NCI-H524 (cell line): ENCODE data around the gene KIAA2012.

Experiments
- DNase-seq, 2 experiments: peaks; one replicate each; lab custom pipeline; 2025; lab: John Stamatoyannopoulos, UW

KIAA2012 gene

DNA sequence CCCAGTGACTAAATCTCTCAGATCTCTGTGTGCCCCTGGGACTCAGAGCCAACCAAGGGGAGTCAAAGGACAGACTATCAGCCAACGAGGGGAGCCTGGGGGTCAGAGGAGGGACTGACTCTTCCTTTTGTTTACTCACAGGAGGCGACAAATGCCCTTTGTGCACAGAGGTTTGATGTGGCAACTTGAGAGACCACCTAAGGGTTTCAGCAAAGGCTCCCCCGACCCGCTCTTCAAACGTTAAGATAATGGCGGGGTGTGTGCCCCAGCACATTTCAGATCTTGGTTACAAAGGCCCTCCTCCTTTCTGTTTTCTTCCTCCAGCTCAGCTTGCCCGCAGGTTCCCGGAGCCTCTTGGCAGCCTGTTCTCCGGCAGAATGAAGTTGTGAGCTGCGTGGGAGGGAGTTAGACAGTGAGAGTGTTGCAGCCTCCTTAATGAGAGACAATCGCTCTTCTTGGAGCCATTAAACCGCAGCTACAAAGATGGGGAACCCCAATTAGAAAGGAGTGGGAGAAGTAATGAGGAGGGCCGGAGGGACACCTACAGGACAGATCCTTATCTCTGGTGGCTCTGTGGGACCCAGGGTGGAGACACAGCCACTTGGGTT, 76.2 kb downstream of the KIAA2012 start:
- DNase-seq, result no peak

DNA sequence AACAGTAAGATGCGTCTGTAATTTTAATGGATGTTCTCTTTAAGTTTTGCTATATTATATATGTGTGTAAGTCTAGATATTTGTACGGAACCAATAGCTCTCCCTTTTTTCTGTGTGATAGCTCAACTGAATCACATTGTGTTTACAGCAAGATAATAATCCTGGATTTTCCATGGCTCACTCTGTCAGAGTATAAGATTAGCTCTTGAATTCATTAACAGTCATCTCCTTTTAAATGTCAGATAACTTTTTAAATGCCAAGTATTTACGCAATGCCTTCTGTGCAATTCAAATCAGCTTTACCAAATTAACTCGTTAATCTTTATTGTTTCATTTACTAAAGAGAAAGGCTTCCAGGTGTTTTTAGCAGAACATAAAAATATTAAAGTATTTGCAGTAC, 76.9 kb downstream of the KIAA2012 start:
- no peak for DNase-seq

DNA sequence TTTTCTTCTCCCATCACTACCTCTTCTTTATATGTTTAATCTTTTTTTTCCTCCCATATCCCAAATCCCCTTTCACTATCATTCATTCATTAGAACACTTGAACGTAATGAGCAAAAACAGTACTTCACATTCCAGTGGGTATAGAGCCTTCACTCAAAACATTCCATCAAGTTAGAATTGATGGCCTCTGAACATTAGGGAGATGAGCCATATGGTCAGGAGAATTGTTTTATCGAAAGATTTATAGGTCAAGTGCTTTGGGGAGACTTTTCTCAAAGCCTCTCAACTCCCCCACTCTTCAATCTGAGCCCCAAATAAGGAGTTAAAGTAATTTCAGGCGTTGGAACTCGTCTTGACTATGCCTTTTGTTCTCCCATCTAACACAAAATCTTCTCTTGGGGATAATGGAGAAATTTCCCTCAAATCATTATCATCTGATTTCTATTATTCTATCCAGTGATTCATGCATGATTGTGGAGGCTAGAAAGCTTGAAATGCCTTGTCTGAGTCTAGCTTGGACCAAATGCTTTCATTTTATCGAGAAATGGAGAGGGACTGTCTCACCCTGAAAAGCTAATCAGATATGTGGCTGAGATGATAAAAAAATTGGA, 79.2 kb downstream of the KIAA2012 start:
- no peak for DNase-seq

DNA sequence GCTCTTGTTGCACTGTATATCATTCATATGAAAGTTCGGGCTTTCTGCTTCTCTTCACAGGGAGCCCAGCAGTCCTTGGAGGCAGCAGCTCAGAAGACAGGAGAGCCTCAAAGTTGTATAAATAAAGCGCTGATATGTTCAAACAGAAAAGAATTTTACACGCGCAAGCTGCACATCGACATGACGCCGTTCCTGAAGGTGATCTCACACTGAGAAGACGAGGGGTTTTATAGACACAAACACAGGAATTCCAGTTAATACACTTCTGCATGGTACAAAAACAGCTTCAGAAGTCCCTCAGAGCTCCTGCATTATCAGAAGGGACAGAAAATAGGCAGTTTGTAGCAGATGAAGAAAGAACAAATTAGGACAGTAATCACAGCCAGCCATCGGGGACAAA, 81.6 kb downstream of the KIAA2012 start:
- no peak for DNase-seq

- no peak for DNase-seq
These were observed 84.3 kb downstream of the KIAA2012 start for GRCh38 chr2:202157211-202157990.

- peak; percentile 9 to 35 for DNase-seq
These were observed 85.7 kb downstream of the KIAA2012 start for GRCh38 chr2:202158796-202159195.

- no peak for DNase-seq
These were observed 88.2 kb downstream of the KIAA2012 start for GRCh38 chr2:202161151-202161835.

- no peak for DNase-seq
These were observed 91.4 kb downstream of the KIAA2012 start for GRCh38 chr2:202164411-202164810.

- DNase-seq, result no peak
These were observed 92.2 kb downstream of the KIAA2012 start for GRCh38 chr2:202165208-202165607.

DNA sequence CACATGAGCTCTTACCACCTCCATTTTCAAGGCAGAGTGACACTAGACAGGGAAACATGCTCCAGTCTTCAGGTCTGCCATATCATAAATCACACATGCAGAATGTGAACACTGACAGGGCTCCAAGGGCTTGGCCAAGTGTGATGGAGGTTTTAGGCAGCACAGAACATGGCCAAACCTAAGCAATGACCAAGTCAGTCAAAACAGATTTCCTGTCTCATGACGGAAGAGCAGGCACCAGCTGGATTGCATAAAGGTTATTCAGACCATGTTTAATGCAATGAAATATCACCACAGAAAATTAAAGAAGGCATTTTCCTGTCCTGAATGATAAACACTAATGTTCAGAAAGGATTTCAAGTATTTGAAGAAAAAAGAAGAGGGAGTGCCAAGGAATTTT, 92.9 kb downstream of the KIAA2012 start:
- no peak for DNase-seq

DNA sequence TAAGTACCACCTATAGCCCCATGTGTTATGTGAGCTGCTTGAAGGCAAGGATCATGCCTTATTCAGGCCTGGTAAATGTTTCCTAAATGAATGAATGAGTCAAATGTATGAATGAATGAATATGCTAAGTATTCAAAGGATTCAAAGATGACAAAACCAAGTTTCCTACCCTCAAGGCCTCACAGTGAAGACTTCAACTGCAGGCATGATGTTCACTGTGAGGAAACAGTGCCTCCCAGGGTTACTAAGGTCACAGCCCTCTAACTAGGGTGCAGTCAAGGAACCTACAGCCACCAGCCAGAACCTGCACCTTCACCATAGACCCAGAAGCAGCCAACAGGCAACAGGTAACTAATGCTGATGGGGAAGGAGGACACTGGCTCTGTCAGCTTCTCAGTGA, 96.1 kb downstream of the KIAA2012 start:
- no peak for DNase-seq

DNA sequence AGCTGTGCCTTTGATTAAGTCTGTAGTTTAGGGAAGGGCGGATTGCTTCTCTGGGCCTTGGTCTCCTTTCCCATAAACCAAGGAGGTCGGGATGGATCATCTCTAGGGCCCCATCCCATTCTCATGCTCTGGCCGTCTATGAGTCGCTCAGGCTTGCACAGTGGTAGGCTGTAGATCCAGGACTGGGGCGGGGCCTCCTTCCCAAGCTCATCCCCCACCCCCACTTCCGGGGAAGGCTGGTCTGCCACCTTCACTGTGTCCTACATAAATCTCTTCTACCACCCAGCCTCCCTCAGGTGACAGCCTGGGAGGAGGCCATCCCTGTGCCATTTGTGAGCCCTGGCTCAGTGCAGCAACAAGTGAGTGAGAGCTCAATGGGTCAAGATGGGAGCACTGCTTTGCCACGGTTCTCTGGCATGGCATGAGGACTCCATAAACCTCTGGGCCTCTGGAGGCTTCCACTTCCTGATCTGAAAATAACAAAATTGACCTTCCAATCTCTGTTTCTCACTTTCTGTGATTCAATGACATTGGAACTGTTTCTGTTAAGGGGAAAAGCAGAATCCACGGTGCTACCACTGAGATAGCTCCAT, 96.9 kb downstream of the KIAA2012 start:
- DNase-seq, result no peak

GRCh38 chr2:202171241-202171825, 98.3 kb downstream of the KIAA2012 start:
- DNase-seq, result peak in 1 of 2 experiments; percentile 28

DNA sequence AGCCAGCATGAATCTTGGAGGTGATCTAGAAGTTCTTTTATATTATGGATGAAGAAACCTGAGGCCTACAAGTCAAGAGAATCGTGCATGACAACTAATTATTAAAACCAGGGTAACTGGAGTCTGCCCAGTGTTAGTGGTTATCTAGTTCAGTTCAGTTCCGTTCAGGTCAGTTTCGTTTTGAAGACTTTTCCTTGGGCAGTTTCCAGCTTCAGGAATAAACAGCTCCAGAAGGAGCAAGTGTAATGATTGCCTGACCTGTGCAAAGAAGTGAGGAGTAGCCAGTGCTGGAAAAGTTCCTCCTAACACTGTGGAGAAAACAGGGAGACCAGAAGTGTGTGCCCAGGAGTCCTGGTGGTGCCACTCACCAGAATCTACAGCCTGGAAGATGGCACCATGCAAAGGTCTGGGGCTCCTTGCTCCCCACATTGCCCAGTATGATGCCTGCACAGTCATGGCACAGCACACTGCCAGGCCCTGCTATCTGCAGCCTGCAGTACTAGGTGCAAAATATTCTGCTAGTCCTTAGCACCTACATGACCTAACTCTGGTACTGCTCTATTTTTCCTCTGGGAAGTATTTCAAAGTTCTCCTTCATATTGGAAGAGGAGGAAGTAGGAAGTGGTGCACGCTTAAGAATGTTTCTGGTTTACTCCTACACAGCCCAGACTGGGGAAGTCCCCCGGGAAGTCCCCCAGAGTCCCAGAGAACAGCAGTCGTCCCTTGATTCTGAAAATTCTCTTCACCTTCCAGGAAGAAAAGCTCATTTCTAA, 99.6 kb downstream of the KIAA2012 start:
- DNase-seq, result no peak

DNA sequence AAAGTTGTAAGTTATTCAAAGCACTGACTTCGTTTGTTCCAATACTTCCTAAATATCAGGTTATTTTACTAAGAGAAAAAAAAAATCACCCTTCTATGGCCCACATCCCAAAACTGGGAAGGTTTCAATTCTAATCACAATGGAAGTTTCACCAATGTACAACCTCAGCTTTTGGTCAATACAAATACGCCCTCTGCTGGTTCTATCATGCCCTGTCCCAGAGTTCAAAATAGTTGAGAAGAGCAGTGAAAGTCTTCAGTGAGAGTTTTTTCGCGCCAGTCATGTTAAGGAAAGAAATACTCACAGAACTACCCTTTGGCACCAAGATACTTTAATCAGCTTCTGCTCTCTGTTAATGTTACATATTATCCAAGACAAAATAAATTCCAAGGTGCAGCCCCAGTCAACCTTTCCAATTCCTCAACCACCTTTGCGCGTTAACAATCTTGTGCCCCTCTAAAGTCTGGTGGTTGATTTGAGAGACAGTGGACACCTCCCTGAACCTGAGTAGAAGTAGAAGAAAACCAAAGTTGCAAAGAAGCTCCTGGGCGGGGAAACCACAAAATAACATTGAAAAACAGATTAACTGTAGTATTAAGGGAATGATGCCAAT, 105.4 kb downstream of the KIAA2012 start:
- peak; percentile 41 to 68 for DNase-seq

GRCh38 chr2:202184557-202184956, 111.5 kb downstream of the KIAA2012 start:
- no peak for DNase-seq

- DNase-seq, result peak; percentile 92 to 95
These were observed 112.1 kb downstream of the KIAA2012 start for GRCh38 chr2:202185156-202185555.

DNA sequence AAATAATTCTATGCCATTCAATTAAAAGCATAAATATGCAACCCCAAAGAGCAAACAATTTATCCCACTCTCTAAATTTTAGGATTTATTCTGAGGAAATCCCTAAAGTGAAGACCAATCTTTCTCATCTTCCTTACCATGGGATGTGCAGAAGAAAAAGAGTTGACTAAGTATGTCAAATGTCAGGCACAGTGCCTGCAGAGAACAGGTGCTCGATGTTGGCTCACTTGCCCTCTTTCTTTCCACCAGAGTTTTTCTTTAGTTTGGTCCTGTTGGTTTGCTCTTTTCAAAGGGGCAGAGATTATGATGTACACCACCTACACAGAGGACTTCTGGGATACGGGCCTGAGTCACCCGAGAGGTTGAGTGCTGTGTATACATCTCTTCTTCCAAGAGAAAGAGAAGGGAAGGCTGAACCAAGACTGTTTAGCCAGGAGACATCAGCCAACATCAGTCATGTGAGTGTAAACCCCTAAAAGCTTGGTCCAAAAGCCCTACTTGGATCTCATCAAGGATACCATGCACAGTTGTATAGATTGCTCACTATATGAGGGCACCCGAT, 113.7 kb downstream of the KIAA2012 start:
- DNase-seq, result no peak

DNA sequence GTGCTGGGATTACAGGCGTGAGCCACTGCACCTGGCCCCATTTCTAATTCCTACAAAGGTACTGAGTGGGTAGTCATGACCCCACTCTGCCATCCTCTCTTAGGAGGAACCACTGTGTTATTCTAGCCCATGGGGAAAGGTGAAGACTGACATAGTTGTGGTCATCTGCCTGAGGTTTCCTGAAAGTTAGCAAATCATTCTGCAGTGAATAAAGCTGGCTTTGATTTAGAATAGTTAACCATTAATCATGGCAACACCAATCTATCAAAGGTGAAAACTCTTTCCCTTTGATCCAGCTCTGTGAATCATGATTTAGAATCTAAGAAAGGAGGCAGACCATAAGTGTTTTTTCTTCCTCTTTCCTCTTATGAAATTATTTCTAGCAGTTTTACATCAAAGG, 114.5 kb downstream of the KIAA2012 start:
- DNase-seq, result no peak

DNA sequence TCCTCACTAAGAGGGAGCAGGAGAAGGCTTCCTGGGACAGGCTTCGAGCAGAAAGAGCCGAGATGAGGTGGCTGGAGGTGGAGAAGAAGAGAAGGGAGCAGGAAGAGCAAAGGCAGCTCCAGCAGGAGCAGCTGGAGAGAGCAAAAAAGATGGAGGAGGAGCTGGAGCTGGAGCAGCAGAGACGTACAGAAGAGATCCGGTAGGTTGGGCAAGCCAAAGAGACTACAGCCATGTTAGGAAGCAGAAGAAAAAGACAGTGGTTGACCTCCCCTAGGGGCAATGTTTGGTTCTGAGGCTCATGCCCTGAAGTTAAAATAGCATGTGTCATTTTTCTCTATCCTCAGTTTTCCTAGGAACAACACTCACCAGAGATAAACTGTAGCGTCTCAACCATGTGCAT, 120.2 kb downstream of the KIAA2012 start:
- no peak for DNase-seq
